GM21515 (cell line): ENCODE measurements around the gene DOCK1.

Experiments
- ATAC-seq: cut with Tn5 transposase; IDR thresholded peaks from one replicate; pipeline ENCODE4 v1.9.1; 2021; ENCODE audit not compliant: unreplicated experiment

Gene DOCK1

GRCh38 chr10:127157506-127158200 lies 252.4 kb downstream of the DOCK1 start:
- ATAC-seq: no peak

GRCh38 chr10:127158662-127159061 lies 253.4 kb downstream of the DOCK1 start:
- no peak for ATAC-seq

GRCh38 chr10:127159648-127160245 lies 254.5 kb downstream of the DOCK1 start:
- no peak for ATAC-seq

- no peak for ATAC-seq
Observed at GRCh38 chr10:127161482-127161881, 256.3 kb downstream of the DOCK1 start.

GRCh38 chr10:127162841-127163240 lies 257.6 kb downstream of the DOCK1 start:
- ATAC-seq: no peak

- ATAC-seq: no peak
Observed at GRCh38 chr10:127168261-127168660, 263.0 kb downstream of the DOCK1 start.

GRCh38 chr10:127174866-127175265 lies 269.6 kb downstream of the DOCK1 start:
- no peak for ATAC-seq

- ATAC-seq: no peak
Observed at GRCh38 chr10:127175357-127176110, 270.3 kb downstream of the DOCK1 start.

GRCh38 chr10:127176649-127177048 lies 271.4 kb downstream of the DOCK1 start:
- ATAC-seq: no peak

GRCh38 chr10:127179612-127180250 lies 274.5 kb downstream of the DOCK1 start:
- ATAC-seq: no peak

- no peak for ATAC-seq
Observed at GRCh38 chr10:127182161-127182560, 276.9 kb downstream of the DOCK1 start.

GRCh38 chr10:127184582-127184981 lies 279.4 kb downstream of the DOCK1 start:
- no peak for ATAC-seq

GRCh38 chr10:127186813-127187212 lies 281.6 kb downstream of the DOCK1 start:
- ATAC-seq: no peak

- ATAC-seq: no peak
Observed at GRCh38 chr10:127189226-127189625, 284.0 kb downstream of the DOCK1 start.

GRCh38 chr10:127190427-127190826 lies 285.2 kb downstream of the DOCK1 start:
- no peak for ATAC-seq

GRCh38 chr10:127193125-127193524 lies 287.9 kb downstream of the DOCK1 start:
- no peak for ATAC-seq

GRCh38 chr10:127194111-127194510 lies 288.9 kb downstream of the DOCK1 start:
- no peak for ATAC-seq

- ATAC-seq: no peak
Observed at GRCh38 chr10:127194599-127194998, 289.4 kb downstream of the DOCK1 start.

- ATAC-seq: no peak
Observed at GRCh38 chr10:127195041-127195506, 289.8 kb downstream of the DOCK1 start.

GRCh38 chr10:127195571-127196281 lies 290.5 kb downstream of the DOCK1 start:
- ATAC-seq: no peak
